ENCODE data around the gene MYH6. TPM values are rescaled to one million over a fixed set of nuclear protein-coding genes. Genes with fewer than 3 reads are reported as not detected.

The MYH6 gene
- total RNA-seq, 1 donor: not detected

GRCh38 chr14:23442721-23443356 lies 34.8 kb upstream of the MYH6 start:
- TF ChIP-seq CTCF (IDR thresholded peaks at IDR 0.05; ENCODE audit: insufficient read depth, low read depth, low read length): no peak
- no peak overlapping the region for H3K4me3 ChIP-seq (ENCODE audit: low read depth, low read length)
- DNase-seq (ENCODE audit: low read depth): no peak

- no peak for DNase-seq (ENCODE audit: low read depth)
- no peak overlapping the region for H3K4me3 ChIP-seq (ENCODE audit: low read depth, low read length)
- TF ChIP-seq CTCF (IDR thresholded peaks at IDR 0.05; ENCODE audit: insufficient read depth, low read depth, low read length): no peak
Measured at GRCh38 chr14:23441076-23441475, 33.0 kb upstream of the MYH6 start.

- TF ChIP-seq CTCF (IDR thresholded peaks at IDR 0.05; ENCODE audit: insufficient read depth, low read depth, low read length): no peak
Measured at GRCh38 chr14:23439107-23439835, 31.2 kb upstream of the MYH6 start.

GRCh38 chr14:23438101-23438971 lies 30.3 kb upstream of the MYH6 start:
- no peak for TF ChIP-seq CTCF (IDR thresholded peaks at IDR 0.05; ENCODE audit: insufficient read depth, low read depth, low read length)
- no peak overlapping the region for H3K4me3 ChIP-seq (ENCODE audit: low read depth, low read length)
- no peak for DNase-seq (ENCODE audit: low read depth)

More at GRCh38 chr14:23439107-23439835, 31.2 kb upstream of the MYH6 start:
- H3K4me3 ChIP-seq (ENCODE audit: low read depth, low read length): no peak overlapping the region
- no peak for DNase-seq (ENCODE audit: low read depth)

- no peak for DNase-seq (ENCODE audit: low read depth)
- H3K4me3 ChIP-seq (ENCODE audit: low read depth, low read length): no peak overlapping the region
- TF ChIP-seq CTCF (IDR thresholded peaks at IDR 0.05; ENCODE audit: insufficient read depth, low read depth, low read length): no peak
Measured at GRCh38 chr14:23437133-23438100, 29.3 kb upstream of the MYH6 start.

All from fibroblast of villous mesenchyme (primary cell).